Smooth muscle cell (in vitro differentiated cells): ENCODE results near the gene RBM23. TPM values are rescaled to one million over a fixed set of nuclear protein-coding genes. Genes with fewer than 3 reads are reported as not detected.
A peak's percentile ranks its signal among the peaks of the same experiment; 100 is the strongest.

ENCODE experiments used
- DNase-seq: peaks from one replicate; lab custom pipeline; 2025; ENCODE audit not compliant: unreplicated experiment; lab: John Stamatoyannopoulos, UW
- H2AFZ ChIP-seq: fragments of 200-600 bp; sonication (generic); 2 replicates; pipeline ENCODE4 v1.6.0; 2016; ENCODE audit warnings: antibody characterized with exemption, low read depth, mild to moderate bottlenecking
- H3F3A ChIP-seq: fragments of 200-600 bp; sonication (generic); 2 replicates; pipeline ENCODE4 v1.6.0; 2017; ENCODE audit warnings: antibody characterized with exemption, low read depth
- H3K27ac ChIP-seq: fragments of 200-600 bp; sonication (generic); 2 replicates; pipeline ENCODE4 v1.5.1; 2016; ENCODE audit warnings: low read depth, mild to moderate bottlenecking
- H3K27me3 ChIP-seq: fragments of 200-600 bp; sonication (generic); 2 replicates; pipeline ENCODE4 v1.6.1; 2016; ENCODE audit warnings: low read depth, mild to moderate bottlenecking
- H3K36me3 ChIP-seq: fragments of 200-600 bp; sonication (generic); 2 replicates; pipeline ENCODE4 v1.5.1; 2016; ENCODE audit warnings: low read depth
- H3K4me1 ChIP-seq: fragments of 200-600 bp; sonication (generic); 2 replicates; pipeline ENCODE4 v1.5.1; 2016; ENCODE audit warnings: low read depth
- H3K4me2 ChIP-seq: fragments of 200-600 bp; sonication (generic); 2 replicates; pipeline ENCODE4 v1.6.0; 2016; ENCODE audit warnings: mild to moderate bottlenecking
- H3K4me3 ChIP-seq: fragments of 200-600 bp; sonication (generic); 2 replicates; pipeline ENCODE4 v1.5.1; 2016; ENCODE audit warnings: mild to moderate bottlenecking
- H3K79me2 ChIP-seq: fragments of 200-600 bp; sonication (generic); 2 replicates; pipeline ENCODE4 v1.6.0; 2016; ENCODE audit warnings: low read depth, mild to moderate bottlenecking
- H3K9ac ChIP-seq: fragments of 200-600 bp; sonication (generic); 2 replicates; pipeline ENCODE4 v1.6.0; 2016; ENCODE audit warnings: low read depth
- H3K9me3 ChIP-seq: fragments of 200-600 bp; sonication (generic); replicated peaks from 2 replicates; pipeline ENCODE4 v1.5.1; 2016; ENCODE audit warnings: low read depth
- H4K20me1 ChIP-seq: fragments of 200-600 bp; sonication (generic); 2 replicates; pipeline ENCODE4 v1.6.0; 2016; ENCODE audit warnings: low read depth
- CTCF ChIP-seq: fragments of 200-600 bp; sonication (generic); IDR thresholded peaks from 2 replicates; pipeline ENCODE4 v1.5.1; 2017; ENCODE audit warnings: borderline replicate concordance, mild to moderate bottlenecking, antibody characterized with exemption; ENCODE audit not compliant: insufficient read depth, poor library complexity, severe bottlenecking
- WGBS: methylation state at CpG from one replicate; pipeline ENCODE4 v1.1.7; 2016; ENCODE audit warnings: low lambda C conversion rate; 5-methylcytosine and 5-hydroxymethylcytosine counted together
- polyA plus RNA-seq: library from polyadenylated mRNA; unstranded; fragments of >200 nt; fragmentation: Nextera tagmentation; extraction: Ambion mirVana; gene quantifications from 2 replicates; pipeline ENCODE4 v1.2.1, GENCODE V29; 2016
- total RNA-seq: library from RNA; depleted of rRNA; stranded (reverse); fragments of >200 nt; gene quantifications from 2 replicates; pipeline ENCODE4 v1.2.3, GENCODE V29; 2014

Gene RBM23
- total and polyA plus RNA-seq, 2 experiments from 2014 or later = 59.3 to 112 TPM

- Histone ChIP-seq H3K9ac (no peak overlapping the region), H3K27me3 (no peaks in the 10 kb centered on the region), H3K9me3 (no peaks in the 10 kb centered on the region), H4K20me1 (no peaks in the 10 kb centered on the region), H3K4me3 (no peak overlapping the region), H3K4me2 (no peak overlapping the region), H3F3A (peaks cover 10% of the 10 kb centered on the region), H3K79me2 (no peaks in the 10 kb centered on the region), H3K4me1 (peaks cover 10% of the 10 kb centered on the region), H3K27ac (no peak overlapping the region), H2AFZ (no peak overlapping the region), H3K36me3 (no peaks in the 10 kb centered on the region)
- no peak for TF ChIP-seq CTCF
- 86% methylated on average over 4 of the region's 4 CpGs for WGBS
- no peak for DNase-seq
These were observed 30.3 kb downstream of the RBM23 start for GRCh38 chr14:22888662-22889061.

- Histone ChIP-seq H3F3A (peaks cover 10% of the 10 kb centered on the region), H2AFZ (peak overlapping the region; percentile 86), H3K9ac (no peak overlapping the region), H4K20me1 (no peaks in the 10 kb centered on the region), H3K27ac (no peak overlapping the region), H3K4me3 (peak overlapping the region; percentile 60), H3K36me3 (no peaks in the 10 kb centered on the region), H3K4me2 (peak overlapping the region; percentile 89), H3K27me3 (no peaks in the 10 kb centered on the region), H3K4me1 (peaks cover 14% of the 10 kb centered on the region), H3K9me3 (no peaks in the 10 kb centered on the region), H3K79me2 (no peaks in the 10 kb centered on the region)
- WGBS = 84% methylated on average over 5 of the region's 5 CpGs
- no peak for DNase-seq
- no peak for TF ChIP-seq CTCF
These were observed 31.0 kb downstream of the RBM23 start for GRCh38 chr14:22887990-22888378.

- H3F3A ChIP-seq = peaks cover 10% of the 10 kb centered on the region
- H3K27me3 ChIP-seq = no peaks in the 10 kb centered on the region
- no peaks in the 10 kb centered on the region for H4K20me1 ChIP-seq
- H3K4me1 ChIP-seq = peaks cover 18% of the 10 kb centered on the region
- peak overlapping the region; percentile 89 for H3K4me2 ChIP-seq
- no peaks in the 10 kb centered on the region for H3K79me2 ChIP-seq
- peak overlapping the region; percentile 49 for H3K9ac ChIP-seq
- H3K27ac ChIP-seq = peak overlapping the region; percentile 51
- no peaks in the 10 kb centered on the region for H3K9me3 ChIP-seq
- H3K4me3 ChIP-seq = peak overlapping the region; percentile 60
- H3K36me3 ChIP-seq = no peaks in the 10 kb centered on the region
- peak overlapping the region; percentile 86 for H2AFZ ChIP-seq
- 21% methylated on average over 11 of the region's 11 CpGs for WGBS
- DNase-seq = no peak
- TF ChIP-seq CTCF = no peak
These were observed 31.5 kb downstream of the RBM23 start for GRCh38 chr14:22887260-22887989.
